HCT116 (cell line): Measurements from ENCODE around the gene MYOZ2. TPM values are rescaled to one million over a fixed set of nuclear protein-coding genes. Genes with fewer than 3 reads are reported as not detected.

Experiments
- ATAC-seq: fragments of 200-7000 bp; cut with Tn5 transposase; 2 replicates; pipeline ENCODE4 v1.9.1; 2020; ENCODE audit warnings: mild to moderate bottlenecking, moderate library complexity
- BruUV-seq: library from RNA; stranded (reverse); fragments of 400-500 nt; replicated peaks from 2 replicates; lab custom pipeline; 2021; lab: Mats Ljungman, UMichigan
- CTCF ChIA-PET: fragments of 300-600 bp; sonication (Branson Sonifier 250); formaldehyde crosslinking; loops from one replicate; lab custom pipeline; 2021; ENCODE audit warnings: antibody characterized with exemption; lab: Charles Lee
- POLR2A ChIA-PET: fragments of 300-600, 350-600 bp; sonication (Branson Sonifier 250); formaldehyde crosslinking; loops from one replicate; lab custom pipeline; 2021; ENCODE audit warnings: antibody characterized with exemption; lab: Charles Lee
- RAD21 ChIA-PET, 2 experiments: fragments of 300-600 bp; sonication (Branson Sonifier 250); formaldehyde crosslinking; loops; one replicate each; lab custom pipeline; 2023; ENCODE audit warnings: low total read pairs in 2 of 2; ENCODE audit not compliant: uncharacterized antibody in 2 of 2, unreplicated experiment in 2 of 2, low non-redundant PET in 1 of 2; lab: Charles Lee
- DNase-seq: peaks from one replicate; pipeline ENCODE4 v3.0.0-alpha.2; 2010; ENCODE audit warnings: low read depth, low spot score
- H2AFZ ChIP-seq: fragments of 200-600 bp; shearing (Covaris generic), sonication (generic); 2 replicates; pipeline ENCODE4 v1.6.1; 2017; ENCODE audit warnings: low read depth, mixed run types, mixed read lengths, antibody characterized with exemption, low read length; ENCODE audit not compliant: poor library complexity, severe bottlenecking
- H3K27ac ChIP-seq: 2 replicates; pipeline ENCODE4 v1.5.1; 2012; ENCODE audit warnings: low read depth, low read length
- H3K27me3 ChIP-seq: fragments of 200-600 bp; sonication (generic); 2 replicates; pipeline ENCODE4 v1.6.1; 2016; ENCODE audit warnings: mixed run types, low read length, mixed read lengths; ENCODE audit not compliant: insufficient read depth
- H3K36me3 ChIP-seq, 2 experiments: fragments of 200-500 bp in 1 of 2; fragments of 200-600 bp in 1 of 2; sonication (Bioruptor generic) in 1 of 2; sonication (generic) in 1 of 2; 2 replicates each; pipeline versions ENCODE4 v1.5.1 to v1.6.1; 2014 to 2016; ENCODE audit warnings: low read length in 2 of 2, inconsistent platforms in 1 of 2, mixed read lengths in 1 of 2, mixed run types in 1 of 2; ENCODE audit not compliant: insufficient read depth in 2 of 2, control insufficient read depth in 1 of 2
- H3K4me1 ChIP-seq, 2 experiments: fragments of 200-600 bp in 1 of 2; sonication (generic) in 1 of 2; 2 replicates each; pipeline versions ENCODE4 v1.5.1 to v1.6.1; 2012 to 2017; ENCODE audit warnings: low read length in 2 of 2, inconsistent platforms in 1 of 2, mild to moderate bottlenecking in 1 of 2, mixed read lengths in 1 of 2, mixed run types in 1 of 2, moderate library complexity in 1 of 2; ENCODE audit not compliant: insufficient read depth in 2 of 2, control insufficient read depth in 1 of 2
- H3K4me2 ChIP-seq: fragments of 200-600 bp; sonication (generic); 2 replicates; pipeline ENCODE4 v1.6.1; 2017; ENCODE audit warnings: mixed run types, low read length, mixed read lengths
- H3K4me3 ChIP-seq, 2 experiments: fragments of 200-600 bp in 1 of 2; sonication (generic) in 1 of 2; replicated peaks in 1 of 2; 2 replicates each; pipeline ENCODE4 v1.5.1; 2011 to 2016; ENCODE audit warnings: low read length in 2 of 2, control low read depth in 1 of 2, low read depth in 1 of 2, mild to moderate bottlenecking in 1 of 2, mixed read lengths in 1 of 2, mixed run types in 1 of 2
- H3K79me2 ChIP-seq: fragments of 200-600 bp; sonication (generic); 2 replicates; pipeline ENCODE4 v1.6.1; 2017; ENCODE audit warnings: mild to moderate bottlenecking, mixed run types, low read length, moderate library complexity, mixed read lengths; ENCODE audit not compliant: insufficient read depth
- H3K9ac ChIP-seq: fragments of 200-600 bp; sonication (generic); 2 replicates; pipeline ENCODE4 v1.6.1; 2016; ENCODE audit warnings: low read length, mixed read lengths
- H3K9me2 ChIP-seq: fragments of 200-600 bp; sonication (generic), shearing (Covaris generic); 2 replicates; pipeline ENCODE4 v1.6.1; 2017; ENCODE audit warnings: mixed run types, mild to moderate bottlenecking, moderate library complexity; ENCODE audit not compliant: insufficient read depth
- H3K9me3 ChIP-seq, 2 experiments: fragments of 200-500 bp in 1 of 2; fragments of 200-600 bp in 1 of 2; sonication (Bioruptor generic) in 1 of 2; sonication (generic) in 1 of 2; 2 replicates each; pipeline ENCODE4 v1.6.1; 2014 to 2017; ENCODE audit warnings: low read length in 2 of 2, mixed read lengths in 2 of 2, inconsistent platforms in 1 of 2, low read depth in 1 of 2, mild to moderate bottlenecking in 1 of 2, mixed run types in 1 of 2, moderate library complexity in 1 of 2; ENCODE audit not compliant: control insufficient read depth in 1 of 2, insufficient read depth in 1 of 2
- H4K20me1 ChIP-seq: fragments of 200-600 bp; sonication (generic), shearing (Covaris generic); 2 replicates; pipeline ENCODE4 v1.6.1; 2017; ENCODE audit warnings: mixed run types, mild to moderate bottlenecking, moderate library complexity; ENCODE audit not compliant: insufficient read depth
- EZH2phosphoT487 ChIP-seq: fragments of 200-600 bp; IDR thresholded peaks from 2 replicates; pipeline ENCODE4 v1.6.1; 2018; ENCODE audit warnings: antibody characterized with exemption, borderline replicate concordance
- FOSL1 ChIP-seq: IDR thresholded peaks from 2 replicates; pipeline ENCODE4 v1.6.1; 2012; ENCODE audit warnings: low read depth
- JUND ChIP-seq: IDR thresholded peaks from 2 replicates; pipeline ENCODE4 v1.6.1; 2012
- POLR2AphosphoS5 ChIP-seq: IDR thresholded peaks from 2 replicates; pipeline ENCODE4 v1.6.1; 2011; ENCODE audit warnings: mild to moderate bottlenecking, low read depth, low read length, moderate library complexity
- RAD21 ChIP-seq: IDR thresholded peaks from 2 replicates; pipeline ENCODE4 v1.6.1; 2012; ENCODE audit warnings: low read depth, mild to moderate bottlenecking
- SIN3A ChIP-seq: IDR thresholded peaks from 2 replicates; pipeline ENCODE4 v1.6.1; 2012; ENCODE audit warnings: low read depth
- SP1 ChIP-seq: IDR thresholded peaks from 2 replicates; pipeline ENCODE4 v1.6.1; 2012; ENCODE audit warnings: low read depth
- TCF7L2 ChIP-seq: IDR thresholded peaks from 2 replicates; pipeline ENCODE4 v1.7.0; 2011; ENCODE audit warnings: borderline replicate concordance, inconsistent platforms; ENCODE audit not compliant: insufficient read depth, insufficient read length; ENCODE audit errors: extremely low read depth
- ZFX ChIP-seq: fragments of 450-650 bp; IDR thresholded peaks from 2 replicates; pipeline ENCODE4 v1.6.1; 2017
- ZNF274 ChIP-seq: fragments of 200-500 bp; sonication (Bioruptor generic); IDR thresholded peaks from 2 replicates; pipeline ENCODE4 v1.6.1; 2014; ENCODE audit warnings: mild to moderate bottlenecking, low read depth, low read length, inconsistent platforms
- intact Hi-C: fragments of 100-400 bp; cut with micrococcal nuclease; formaldehyde crosslinking; loops from 2 replicates; pipeline ENCODE4 v1.10.0; 2022
- total RNA-seq: library from RNA; stranded (reverse); gene quantifications from one replicate; pipeline ENCODE4 v1.2.1, GENCODE V29; 2021; ENCODE audit not compliant: unreplicated experiment
- TF ChIP-seq, protein P1 (sequence below): IDR thresholded peaks from 2 replicates; pipeline ENCODE4 v1.6.1; 2012
- TF ChIP-seq, protein P2 (sequence below): IDR thresholded peaks from 2 replicates; pipeline ENCODE4 v1.6.1; 2012
- TF ChIP-seq, protein P3 (sequence below): IDR thresholded peaks from 2 replicates; pipeline ENCODE4 v1.6.1; 2012; ENCODE audit warnings: low read depth
- TF ChIP-seq, protein P4 (sequence below): IDR thresholded peaks from 2 replicates; pipeline ENCODE4 v1.6.1; 2011; ENCODE audit warnings: mild to moderate bottlenecking, low read length, moderate library complexity; ENCODE audit not compliant: insufficient replicate concordance; ENCODE audit errors: extremely low read depth
- TF ChIP-seq, protein P5 (sequence below), 3 experiments: fragments of 200-600 bp in 1 of 3; sonication (generic) in 1 of 3; IDR thresholded peaks in 2 of 3; conservative IDR thresholded peaks in 1 of 3; 2 replicates each; pipeline ENCODE4 v1.5.1; 2012 to 2017; ENCODE audit warnings: low read depth in 2 of 3, low read length in 2 of 3, antibody characterized with exemption in 1 of 3, borderline replicate concordance in 1 of 3, control low read depth in 1 of 3, mild to moderate bottlenecking in 1 of 3, mixed read lengths in 1 of 3, mixed run types in 1 of 3, moderate library complexity in 1 of 3; ENCODE audit not compliant: insufficient read depth in 1 of 3

MYOZ2 gene
- total RNA-seq, 1 experiment from 2014 or later, result not detected

DNA sequence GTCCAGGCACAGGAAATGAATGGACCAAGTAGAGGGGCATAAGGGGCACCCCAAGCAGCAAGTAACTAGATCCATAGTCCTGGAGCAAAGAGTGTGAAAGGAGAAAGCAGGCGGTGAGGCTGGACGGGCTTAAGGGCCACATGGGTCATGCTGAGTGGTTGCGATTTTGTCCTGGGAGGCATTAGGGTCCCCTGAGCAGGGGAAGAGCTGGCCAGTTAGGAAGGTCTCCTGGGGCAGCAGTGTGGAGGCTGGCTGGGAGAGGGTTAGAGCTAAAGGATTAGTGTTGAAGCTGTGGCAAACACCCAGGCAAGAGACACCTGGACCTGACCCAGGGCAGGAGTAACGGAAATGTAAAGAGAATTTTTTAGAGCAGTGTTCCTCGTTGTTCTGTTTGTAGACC is 26.5 kb downstream of the MYOZ2 start:
- Histone ChIP-seq H3K9me3 (no peaks in the 10 kb centered on the region), H3K4me3 (no peak overlapping the region), H3K4me1 (no peaks in the 10 kb centered on the region), H3K27ac (no peak overlapping the region), H4K20me1 (no peaks in the 10 kb centered on the region), H3K9me2 (no peaks in the 10 kb centered on the region; the same call in 1 of the 2 replicates), H3K9ac (no peak overlapping the region), H3K27me3 (no peaks in the 10 kb centered on the region)
- BruUV-seq, result no TSS peak
- no peak for ATAC-seq
- RAD21 ChIA-PET, result no interaction called here
- TF ChIP-seq RAD21 (no peak), SIN3A (no peak), SP1 (no peak), TCF7L2 (no peak), JUND (no peak), FOSL1 (no peak), EZH2phosphoT487 (no peak), ZFX (no peak), ZNF274 (no peak), POLR2AphosphoS5 (no peak)
- TF ChIP-seq, protein P1, sequence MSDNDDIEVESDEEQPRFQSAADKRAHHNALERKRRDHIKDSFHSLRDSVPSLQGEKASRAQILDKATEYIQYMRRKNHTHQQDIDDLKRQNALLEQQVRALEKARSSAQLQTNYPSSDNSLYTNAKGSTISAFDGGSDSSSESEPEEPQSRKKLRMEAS, result no peak
- TF ChIP-seq, protein P2, sequence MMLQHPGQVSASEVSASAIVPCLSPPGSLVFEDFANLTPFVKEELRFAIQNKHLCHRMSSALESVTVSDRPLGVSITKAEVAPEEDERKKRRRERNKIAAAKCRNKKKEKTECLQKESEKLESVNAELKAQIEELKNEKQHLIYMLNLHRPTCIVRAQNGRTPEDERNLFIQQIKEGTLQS, result no peak
- TF ChIP-seq, protein P3, sequence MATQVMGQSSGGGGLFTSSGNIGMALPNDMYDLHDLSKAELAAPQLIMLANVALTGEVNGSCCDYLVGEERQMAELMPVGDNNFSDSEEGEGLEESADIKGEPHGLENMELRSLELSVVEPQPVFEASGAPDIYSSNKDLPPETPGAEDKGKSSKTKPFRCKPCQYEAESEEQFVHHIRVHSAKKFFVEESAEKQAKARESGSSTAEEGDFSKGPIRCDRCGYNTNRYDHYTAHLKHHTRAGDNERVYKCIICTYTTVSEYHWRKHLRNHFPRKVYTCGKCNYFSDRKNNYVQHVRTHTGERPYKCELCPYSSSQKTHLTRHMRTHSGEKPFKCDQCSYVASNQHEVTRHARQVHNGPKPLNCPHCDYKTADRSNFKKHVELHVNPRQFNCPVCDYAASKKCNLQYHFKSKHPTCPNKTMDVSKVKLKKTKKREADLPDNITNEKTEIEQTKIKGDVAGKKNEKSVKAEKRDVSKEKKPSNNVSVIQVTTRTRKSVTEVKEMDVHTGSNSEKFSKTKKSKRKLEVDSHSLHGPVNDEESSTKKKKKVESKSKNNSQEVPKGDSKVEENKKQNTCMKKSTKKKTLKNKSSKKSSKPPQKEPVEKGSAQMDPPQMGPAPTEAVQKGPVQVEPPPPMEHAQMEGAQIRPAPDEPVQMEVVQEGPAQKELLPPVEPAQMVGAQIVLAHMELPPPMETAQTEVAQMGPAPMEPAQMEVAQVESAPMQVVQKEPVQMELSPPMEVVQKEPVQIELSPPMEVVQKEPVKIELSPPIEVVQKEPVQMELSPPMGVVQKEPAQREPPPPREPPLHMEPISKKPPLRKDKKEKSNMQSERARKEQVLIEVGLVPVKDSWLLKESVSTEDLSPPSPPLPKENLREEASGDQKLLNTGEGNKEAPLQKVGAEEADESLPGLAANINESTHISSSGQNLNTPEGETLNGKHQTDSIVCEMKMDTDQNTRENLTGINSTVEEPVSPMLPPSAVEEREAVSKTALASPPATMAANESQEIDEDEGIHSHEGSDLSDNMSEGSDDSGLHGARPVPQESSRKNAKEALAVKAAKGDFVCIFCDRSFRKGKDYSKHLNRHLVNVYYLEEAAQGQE, result no peak
- TF ChIP-seq, protein P4, sequence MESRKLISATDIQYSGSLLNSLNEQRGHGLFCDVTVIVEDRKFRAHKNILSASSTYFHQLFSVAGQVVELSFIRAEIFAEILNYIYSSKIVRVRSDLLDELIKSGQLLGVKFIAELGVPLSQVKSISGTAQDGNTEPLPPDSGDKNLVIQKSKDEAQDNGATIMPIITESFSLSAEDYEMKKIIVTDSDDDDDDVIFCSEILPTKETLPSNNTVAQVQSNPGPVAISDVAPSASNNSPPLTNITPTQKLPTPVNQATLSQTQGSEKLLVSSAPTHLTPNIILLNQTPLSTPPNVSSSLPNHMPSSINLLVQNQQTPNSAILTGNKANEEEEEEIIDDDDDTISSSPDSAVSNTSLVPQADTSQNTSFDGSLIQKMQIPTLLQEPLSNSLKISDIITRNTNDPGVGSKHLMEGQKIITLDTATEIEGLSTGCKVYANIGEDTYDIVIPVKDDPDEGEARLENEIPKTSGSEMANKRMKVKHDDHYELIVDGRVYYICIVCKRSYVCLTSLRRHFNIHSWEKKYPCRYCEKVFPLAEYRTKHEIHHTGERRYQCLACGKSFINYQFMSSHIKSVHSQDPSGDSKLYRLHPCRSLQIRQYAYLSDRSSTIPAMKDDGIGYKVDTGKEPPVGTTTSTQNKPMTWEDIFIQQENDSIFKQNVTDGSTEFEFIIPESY, result no peak
- TF ChIP-seq, protein P5, sequence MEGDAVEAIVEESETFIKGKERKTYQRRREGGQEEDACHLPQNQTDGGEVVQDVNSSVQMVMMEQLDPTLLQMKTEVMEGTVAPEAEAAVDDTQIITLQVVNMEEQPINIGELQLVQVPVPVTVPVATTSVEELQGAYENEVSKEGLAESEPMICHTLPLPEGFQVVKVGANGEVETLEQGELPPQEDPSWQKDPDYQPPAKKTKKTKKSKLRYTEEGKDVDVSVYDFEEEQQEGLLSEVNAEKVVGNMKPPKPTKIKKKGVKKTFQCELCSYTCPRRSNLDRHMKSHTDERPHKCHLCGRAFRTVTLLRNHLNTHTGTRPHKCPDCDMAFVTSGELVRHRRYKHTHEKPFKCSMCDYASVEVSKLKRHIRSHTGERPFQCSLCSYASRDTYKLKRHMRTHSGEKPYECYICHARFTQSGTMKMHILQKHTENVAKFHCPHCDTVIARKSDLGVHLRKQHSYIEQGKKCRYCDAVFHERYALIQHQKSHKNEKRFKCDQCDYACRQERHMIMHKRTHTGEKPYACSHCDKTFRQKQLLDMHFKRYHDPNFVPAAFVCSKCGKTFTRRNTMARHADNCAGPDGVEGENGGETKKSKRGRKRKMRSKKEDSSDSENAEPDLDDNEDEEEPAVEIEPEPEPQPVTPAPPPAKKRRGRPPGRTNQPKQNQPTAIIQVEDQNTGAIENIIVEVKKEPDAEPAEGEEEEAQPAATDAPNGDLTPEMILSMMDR (IDR thresholded peaks at IDR 0.05 in 2 of 3, conservative IDR thresholded peaks at IDR 0.05 in 1 of 3; ENCODE audit: borderline replicate concordance in 1 of 3, insufficient read depth in 1 of 3, low read depth in 2 of 3, low read length in 2 of 3), result no peak
- TF ChIP-seq, all 23 proteins: peak for 0
- Histone ChIP-seq H3K4me2 (no peak overlapping the region), H3K79me2 (no peaks in the 10 kb centered on the region), H3K36me3 (no peaks in the 10 kb centered on the region), H2AFZ (peak overlapping the region; percentile 52)
- POLR2A ChIA-PET, result no interaction called here
- intact Hi-C loops, result no loop called here
- DNase-seq, result no peak
- CTCF ChIA-PET, result no interaction called here
